Keratinocyte (primary cell): Measurements from ENCODE around the gene TM2D3. TPM values are rescaled to one million over a fixed set of nuclear protein-coding genes. Genes with fewer than 3 reads are reported as not detected.

ENCODE experiments used
- DNase-seq: peaks from one replicate; pipeline ENCODE4 v3.0.0-alpha.2; 2011; ENCODE audit warnings: low read depth, missing footprints, low spot score
- FAIRE-seq: peaks from 2 replicates; lab custom pipeline; 2011; peaks lifted over from hg19 to GRCh38; lab: Jason Lieb, UNC
- H2AFZ ChIP-seq: 2 replicates; pipeline ENCODE4 v1.6.0; 2012; ENCODE audit warnings: low read length, control low read depth, inconsistent platforms; ENCODE audit not compliant: control insufficient read depth
- H3K27ac ChIP-seq: 2 replicates; pipeline ENCODE4 v1.5.1; 2011; ENCODE audit warnings: low read length; ENCODE audit not compliant: control insufficient read depth, insufficient read depth
- H3K27me3 ChIP-seq: 3 replicates; pipeline ENCODE4 v1.6.0; 2011; ENCODE audit warnings: low read length; ENCODE audit not compliant: control insufficient read depth, insufficient read depth; ENCODE audit errors: extremely low read depth
- H3K36me3 ChIP-seq, 2 experiments: 2 replicates in 1 of 2; 3 replicates in 1 of 2; pipeline ENCODE4 v1.5.1; 2011; ENCODE audit warnings: low read length in 2 of 2, mild to moderate bottlenecking in 1 of 2; ENCODE audit not compliant: control insufficient read depth in 2 of 2, insufficient read depth in 2 of 2; ENCODE audit errors: extremely low read depth in 1 of 2
- H3K4me1 ChIP-seq: 3 replicates; pipeline ENCODE4 v1.5.1; 2011; ENCODE audit warnings: low read length; ENCODE audit not compliant: control insufficient read depth, insufficient read depth; ENCODE audit errors: extremely low read depth
- H3K4me2 ChIP-seq: 3 replicates; pipeline ENCODE4 v1.6.0; 2011; ENCODE audit warnings: low read depth, low read length; ENCODE audit not compliant: control insufficient read depth, insufficient read depth; ENCODE audit errors: extremely low read depth
- H3K4me3 ChIP-seq, 3 experiments: fragments of 200-600 bp in 1 of 3; sonication (generic) in 1 of 3; 2 replicates in 2 of 3; 3 replicates in 1 of 3; pipeline ENCODE4 v1.5.1; 2011 to 2016; ENCODE audit warnings: low read length in 3 of 3, mild to moderate bottlenecking in 3 of 3, control low read depth in 2 of 3, inconsistent platforms in 1 of 3, low read depth in 1 of 3, mixed read lengths in 1 of 3, mixed run types in 1 of 3, moderate library complexity in 1 of 3; ENCODE audit not compliant: control insufficient read depth in 2 of 3, insufficient read depth in 2 of 3; ENCODE audit errors: extremely low read depth in 1 of 3
- H3K79me2 ChIP-seq: 2 replicates; pipeline ENCODE4 v1.6.0; 2012; ENCODE audit warnings: low read length; ENCODE audit not compliant: control insufficient read depth, insufficient read depth
- H3K9ac ChIP-seq: 3 replicates; pipeline ENCODE4 v1.6.0; 2011; ENCODE audit warnings: low read length; ENCODE audit not compliant: control insufficient read depth, insufficient read depth; ENCODE audit errors: extremely low read depth
- H3K9me1 ChIP-seq: 3 replicates; pipeline ENCODE4 v1.6.0; 2011; ENCODE audit warnings: low read length; ENCODE audit not compliant: control insufficient read depth, insufficient read depth; ENCODE audit errors: extremely low read depth
- H3K9me3 ChIP-seq: 2 replicates; pipeline ENCODE4 v1.5.1; 2012; ENCODE audit warnings: low read depth, low read length; ENCODE audit not compliant: control insufficient read depth
- H4K20me1 ChIP-seq: 3 replicates; pipeline ENCODE4 v1.6.0; 2011; ENCODE audit warnings: low read length; ENCODE audit not compliant: control insufficient read depth, insufficient read depth; ENCODE audit errors: extremely low read depth
- CTCF ChIP-seq, 3 experiments: IDR thresholded peaks in 1 of 3; conservative IDR thresholded peaks in 1 of 3; optimal IDR thresholded peaks in 1 of 3; 2 replicates in 2 of 3; 3 replicates in 1 of 3; pipeline versions ENCODE3 to v1.5.1; 2011; ENCODE audit warnings: low read length in 3 of 3, mild to moderate bottlenecking in 3 of 3, moderate library complexity in 2 of 3, control low read depth in 1 of 3, inconsistent platforms in 1 of 3; ENCODE audit not compliant: insufficient read depth in 2 of 3; ENCODE audit errors: extremely low read depth in 1 of 3
- EZH2 ChIP-seq: IDR thresholded peaks from one replicate; pipeline ENCODE4 v1.6.1; 2012; ENCODE audit warnings: inconsistent platforms, mild to moderate bottlenecking, low read length, moderate library complexity
- dilution Hi-C: fragments of 300-500 bp; cut with MboI; formaldehyde crosslinking; loops from one replicate; pipeline ENCODE4 v1.7.0; 2020; ENCODE audit warnings: low sequenced_read_pairs; ENCODE audit not compliant: extremely low pct_ligation_motif_present
- polyA plus RNA-seq, 5 experiments: library from polyadenylated mRNA; depleted of rRNA in 3 of 5; stranded (reverse) in 3 of 5; stranded (forward) in 1 of 5; unstranded in 1 of 5; fragments of >200 nt; gene quantifications; 1 replicate in 1 of 5; 2 replicates in 3 of 5; 3 replicates in 1 of 5; pipeline versions ENCODE4 v1.2.1 to v1.2.3, GENCODE V29; 2011 to 2012; ENCODE audit warnings: missing spikeins in 2 of 5, low read depth in 1 of 5, low replicate concordance in 1 of 5

Gene TM2D3
- polyA plus RNA-seq, 1 donor (not counting 4 experiments of a cell fraction or from before 2014, with no cell fraction given) = 56.7 TPM

- Histone ChIP-seq H3K4me2 (no peak overlapping the region), H4K20me1 (no peaks in the 10 kb centered on the region), H3K27ac (no peak overlapping the region), H3K4me1 (peaks cover 15% of the 10 kb centered on the region), H3K9me1 (no peaks in the 10 kb centered on the region), H3K36me3 (peaks cover 0 to 5% of the 10 kb centered on the region in 2 experiments), H3K4me3 (no peak overlapping the region), H3K9ac (no peak overlapping the region), H3K27me3 (no peaks in the 10 kb centered on the region), H3K79me2 (no peaks in the 10 kb centered on the region), H3K9me3 (no peaks in the 10 kb centered on the region), H2AFZ (no peak overlapping the region)
- TF ChIP-seq EZH2 (no peak), CTCF (optimal IDR thresholded peaks at IDR 0.05 in 1 of 3, IDR thresholded peaks at IDR 0.05 in 1 of 3, conservative IDR thresholded peaks at IDR 0.05 in 1 of 3; ENCODE audit: extremely low read depth in 1 of 3, insufficient read depth in 2 of 3, low read length in 3 of 3) (no peak)
- no peak for FAIRE-seq
- dilution Hi-C loops = no loop called here
- no peak for DNase-seq
These were observed 20.1 kb upstream of the TM2D3 start for GRCh38 chr15:101672298-101672697.

GRCh38 chr15:101669744-101670143, 17.6 kb upstream of the TM2D3 start:
- no peak for DNase-seq
- Histone ChIP-seq H4K20me1 (no peaks in the 10 kb centered on the region), H3K79me2 (no peaks in the 10 kb centered on the region), H3K4me3 (no peak overlapping the region), H2AFZ (no peak overlapping the region), H3K27me3 (no peaks in the 10 kb centered on the region), H3K4me1 (peaks cover 1% of the 10 kb centered on the region), H3K9me1 (no peaks in the 10 kb centered on the region), H3K27ac (no peak overlapping the region), H3K36me3 (peaks cover 0 to 5% of the 10 kb centered on the region in 2 experiments), H3K9ac (no peak overlapping the region), H3K9me3 (no peaks in the 10 kb centered on the region), H3K4me2 (no peak overlapping the region)
- dilution Hi-C loops = no loop called here
- FAIRE-seq = no peak
- TF ChIP-seq EZH2 (no peak), CTCF (optimal IDR thresholded peaks at IDR 0.05 in 1 of 3, IDR thresholded peaks at IDR 0.05 in 1 of 3, conservative IDR thresholded peaks at IDR 0.05 in 1 of 3; ENCODE audit: extremely low read depth in 1 of 3, insufficient read depth in 2 of 3, low read length in 3 of 3) (no peak)
